Neural progenitor cell (in vitro differentiated cells): ENCODE measurements around the gene GLIS1. TPM values are rescaled to one million over a fixed set of nuclear protein-coding genes. Genes with fewer than 3 reads are reported as not detected.

ENCODE experiments used
- DNase-seq: peaks from one replicate; pipeline ENCODE4 v3.0.0-alpha.2; 2016; ENCODE audit warnings: low spot score
- H2AFZ ChIP-seq: fragments of 200-600 bp; sonication (generic); replicated peaks from 2 replicates; pipeline ENCODE4 v1.6.1; 2016; ENCODE audit warnings: antibody characterized with exemption
- H3F3A ChIP-seq: fragments of 200-600 bp; sonication (generic); 2 replicates; pipeline ENCODE4 v1.6.1; 2016; ENCODE audit warnings: antibody characterized with exemption, low read depth
- H3K27ac ChIP-seq: fragments of 200-600 bp; sonication (generic); 2 replicates; pipeline ENCODE4 v1.5.1; 2016; ENCODE audit warnings: mild to moderate bottlenecking
- H3K27me3 ChIP-seq: fragments of 200-600 bp; sonication (generic); 2 replicates; pipeline ENCODE4 v1.6.1; 2016; ENCODE audit warnings: mild to moderate bottlenecking, moderate library complexity
- H3K36me3 ChIP-seq: fragments of 200-600 bp; sonication (generic); 2 replicates; pipeline ENCODE4 v1.5.1; 2016
- H3K4me1 ChIP-seq: fragments of 200-600 bp; sonication (generic); 2 replicates; pipeline ENCODE4 v1.6.1; 2016; ENCODE audit warnings: mixed run types
- H3K4me2 ChIP-seq: fragments of 200-600 bp; sonication (generic); 2 replicates; pipeline ENCODE4 v1.6.1; 2016
- H3K4me3 ChIP-seq: fragments of 200-600 bp; sonication (generic); 2 replicates; pipeline ENCODE4 v1.5.1; 2016
- H3K79me2 ChIP-seq: fragments of 200-600 bp; sonication (generic); 2 replicates; pipeline ENCODE4 v1.6.1; 2016; ENCODE audit warnings: low read depth
- H3K9ac ChIP-seq: fragments of 200-600 bp; sonication (generic); 2 replicates; pipeline ENCODE4 v1.6.1; 2016
- H3K9me3 ChIP-seq: fragments of 200-600 bp; sonication (generic); 2 replicates; pipeline ENCODE4 v1.5.1; 2016; ENCODE audit warnings: low read depth
- H4K20me1 ChIP-seq: fragments of 200-600 bp; sonication (generic); 2 replicates; pipeline ENCODE4 v1.6.1; 2016; ENCODE audit warnings: low read depth
- H3K27ac Mint-ChIP-seq: 3 replicates; pipeline ENCODE4 v1.8.0; 2021; ENCODE audit warnings: mixed read lengths
- H3K27me3 Mint-ChIP-seq: 2 replicates; pipeline ENCODE4 v1.8.0; 2022; ENCODE audit warnings: low read depth, mild to moderate bottlenecking, inconsistent platforms, moderate library complexity, mixed read lengths; ENCODE audit not compliant: insufficient read depth
- H3K36me3 Mint-ChIP-seq: 3 replicates; pipeline ENCODE4 v1.8.0; 2021; ENCODE audit warnings: mixed read lengths
- H3K4me1 Mint-ChIP-seq: 3 replicates; pipeline ENCODE4 v1.8.0; 2021; ENCODE audit warnings: mixed read lengths
- H3K4me3 Mint-ChIP-seq: 3 replicates; pipeline ENCODE4 v1.8.0; 2021; ENCODE audit warnings: mild to moderate bottlenecking, moderate library complexity, mixed read lengths
- H3K9me3 Mint-ChIP-seq: 3 replicates; pipeline ENCODE4 v1.8.0; 2020; ENCODE audit warnings: mixed read lengths
- EZH2 ChIP-seq: fragments of 200-600 bp; sonication (generic); IDR thresholded peaks from 2 replicates; pipeline ENCODE4 v1.6.1; 2017; ENCODE audit warnings: antibody characterized with exemption, mild to moderate bottlenecking, moderate library complexity
- EZH2phosphoT487 ChIP-seq: fragments of 200-600 bp; sonication (generic); IDR thresholded peaks from 2 replicates; pipeline ENCODE4 v1.6.1; 2017; ENCODE audit warnings: antibody characterized with exemption
- total RNA-seq: library from RNA; depleted of rRNA; stranded (reverse); fragments of >200 nt; gene quantifications from 2 replicates; pipeline ENCODE4 v1.2.3, GENCODE V29; 2015; ENCODE audit warnings: low replicate concordance
- TF ChIP-seq, protein P1 (sequence below): fragments of 200-600 bp; sonication (generic); IDR thresholded peaks from 2 replicates; pipeline ENCODE4 v1.5.1; 2017; ENCODE audit warnings: antibody characterized with exemption, mild to moderate bottlenecking

Gene GLIS1
- total RNA-seq, 1 donor from 2014 or later: not detected

- Histone ChIP-seq H3K36me3 (no peaks in the 10 kb centered on the region), H3K79me2 (no peaks in the 10 kb centered on the region), H3K9ac (no peak overlapping the region), H3K27me3 (no peaks in the 10 kb centered on the region), H3K4me3 (no peak overlapping the region), H3K9me3 (no peaks in the 10 kb centered on the region), H3K27ac (no peak overlapping the region), H3K4me1 (peaks cover 3% of the 10 kb centered on the region), H3F3A (no peaks in the 10 kb centered on the region), H4K20me1 (no peaks in the 10 kb centered on the region), H2AFZ (no peak overlapping the region), H3K4me2 (no peak overlapping the region)
- Mint-ChIP-seq H3K4me3 (no peak overlapping the region), H3K9me3 (peaks cover 4% of the 10 kb centered on the region), H3K36me3 (no peaks in the 10 kb centered on the region), H3K27me3 (peaks cover 12% of the 10 kb centered on the region), H3K4me1 (peaks cover 18% of the 10 kb centered on the region), H3K27ac (peak overlapping the region; percentile 69)
- no peak for DNase-seq
- no peak for TF ChIP-seq EZH2
- TF ChIP-seq, protein P1, sequence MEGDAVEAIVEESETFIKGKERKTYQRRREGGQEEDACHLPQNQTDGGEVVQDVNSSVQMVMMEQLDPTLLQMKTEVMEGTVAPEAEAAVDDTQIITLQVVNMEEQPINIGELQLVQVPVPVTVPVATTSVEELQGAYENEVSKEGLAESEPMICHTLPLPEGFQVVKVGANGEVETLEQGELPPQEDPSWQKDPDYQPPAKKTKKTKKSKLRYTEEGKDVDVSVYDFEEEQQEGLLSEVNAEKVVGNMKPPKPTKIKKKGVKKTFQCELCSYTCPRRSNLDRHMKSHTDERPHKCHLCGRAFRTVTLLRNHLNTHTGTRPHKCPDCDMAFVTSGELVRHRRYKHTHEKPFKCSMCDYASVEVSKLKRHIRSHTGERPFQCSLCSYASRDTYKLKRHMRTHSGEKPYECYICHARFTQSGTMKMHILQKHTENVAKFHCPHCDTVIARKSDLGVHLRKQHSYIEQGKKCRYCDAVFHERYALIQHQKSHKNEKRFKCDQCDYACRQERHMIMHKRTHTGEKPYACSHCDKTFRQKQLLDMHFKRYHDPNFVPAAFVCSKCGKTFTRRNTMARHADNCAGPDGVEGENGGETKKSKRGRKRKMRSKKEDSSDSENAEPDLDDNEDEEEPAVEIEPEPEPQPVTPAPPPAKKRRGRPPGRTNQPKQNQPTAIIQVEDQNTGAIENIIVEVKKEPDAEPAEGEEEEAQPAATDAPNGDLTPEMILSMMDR: no peak
- TF ChIP-seq EZH2phosphoT487: no peak
Observed at GRCh38 chr1:53697721-53698383, 41.1 kb downstream of the GLIS1 start.

DNA sequence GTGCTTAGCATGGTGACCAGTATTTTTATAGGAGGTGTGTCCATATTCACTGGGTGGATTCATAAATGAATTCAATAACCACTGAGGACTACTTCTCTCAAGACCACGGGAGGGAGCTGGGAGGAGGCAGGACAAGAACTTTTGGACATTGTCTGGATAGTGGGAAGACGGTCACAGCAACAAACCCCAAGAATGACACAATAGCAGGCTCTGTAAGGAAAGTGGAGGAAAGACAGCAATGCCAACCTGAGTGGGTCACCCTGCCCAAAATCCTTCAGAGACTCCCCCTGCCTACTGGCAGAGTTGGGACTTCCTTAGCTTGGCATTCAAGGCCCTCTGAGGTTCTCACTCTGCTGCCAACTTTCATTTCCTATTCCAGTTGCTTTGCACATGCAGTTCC, 42.0 kb downstream of the GLIS1 start:
- Histone ChIP-seq H4K20me1 (no peaks in the 10 kb centered on the region), H3K4me3 (no peak overlapping the region), H3K4me1 (peaks cover 3% of the 10 kb centered on the region), H3K36me3 (no peaks in the 10 kb centered on the region), H3F3A (no peaks in the 10 kb centered on the region), H3K27ac (no peak overlapping the region), H3K9ac (no peak overlapping the region), H3K27me3 (no peaks in the 10 kb centered on the region), H3K4me2 (no peak overlapping the region), H3K9me3 (no peaks in the 10 kb centered on the region), H2AFZ (no peak overlapping the region), H3K79me2 (no peaks in the 10 kb centered on the region)
- TF ChIP-seq, protein P1: no peak
- no peak for TF ChIP-seq EZH2
- H3K27ac Mint-ChIP-seq: no peak overlapping the region
- peaks cover 16% of the 10 kb centered on the region for H3K4me1 Mint-ChIP-seq
- H3K36me3 Mint-ChIP-seq: no peaks in the 10 kb centered on the region
- DNase-seq: no peak
- peaks cover 12% of the 10 kb centered on the region for H3K27me3 Mint-ChIP-seq
- peaks cover 4% of the 10 kb centered on the region for H3K9me3 Mint-ChIP-seq
- H3K4me3 Mint-ChIP-seq: no peak overlapping the region

GRCh38 chr1:53696571-53696970, 42.4 kb downstream of the GLIS1 start:
- Histone ChIP-seq H3K9me3 (no peaks in the 10 kb centered on the region), H3F3A (no peaks in the 10 kb centered on the region), H3K36me3 (no peaks in the 10 kb centered on the region), H4K20me1 (no peaks in the 10 kb centered on the region), H3K9ac (no peak overlapping the region), H2AFZ (no peak overlapping the region), H3K4me3 (no peak overlapping the region), H3K27ac (no peak overlapping the region), H3K4me2 (no peak overlapping the region), H3K27me3 (no peaks in the 10 kb centered on the region), H3K79me2 (no peaks in the 10 kb centered on the region), H3K4me1 (peaks cover 3% of the 10 kb centered on the region)
- Mint-ChIP-seq H3K36me3 (no peaks in the 10 kb centered on the region), H3K4me1 (peaks cover 17% of the 10 kb centered on the region), H3K9me3 (peaks cover 4% of the 10 kb centered on the region), H3K27me3 (peaks cover 12% of the 10 kb centered on the region), H3K4me3 (no peak overlapping the region), H3K27ac (peak overlapping the region; percentile 32)
- DNase-seq: no peak
- TF ChIP-seq, protein P1: no peak
- TF ChIP-seq EZH2phosphoT487 (no peak), EZH2 (no peak)
